GM19438 (cell line): ENCODE data around the gene DSTN.

Experiments used
- ATAC-seq: cut with Tn5 transposase; IDR thresholded peaks from one replicate; pipeline ENCODE4 v1.9.1; 2021; ENCODE audit warnings: low read depth; ENCODE audit not compliant: unreplicated experiment

DSTN gene

DNA sequence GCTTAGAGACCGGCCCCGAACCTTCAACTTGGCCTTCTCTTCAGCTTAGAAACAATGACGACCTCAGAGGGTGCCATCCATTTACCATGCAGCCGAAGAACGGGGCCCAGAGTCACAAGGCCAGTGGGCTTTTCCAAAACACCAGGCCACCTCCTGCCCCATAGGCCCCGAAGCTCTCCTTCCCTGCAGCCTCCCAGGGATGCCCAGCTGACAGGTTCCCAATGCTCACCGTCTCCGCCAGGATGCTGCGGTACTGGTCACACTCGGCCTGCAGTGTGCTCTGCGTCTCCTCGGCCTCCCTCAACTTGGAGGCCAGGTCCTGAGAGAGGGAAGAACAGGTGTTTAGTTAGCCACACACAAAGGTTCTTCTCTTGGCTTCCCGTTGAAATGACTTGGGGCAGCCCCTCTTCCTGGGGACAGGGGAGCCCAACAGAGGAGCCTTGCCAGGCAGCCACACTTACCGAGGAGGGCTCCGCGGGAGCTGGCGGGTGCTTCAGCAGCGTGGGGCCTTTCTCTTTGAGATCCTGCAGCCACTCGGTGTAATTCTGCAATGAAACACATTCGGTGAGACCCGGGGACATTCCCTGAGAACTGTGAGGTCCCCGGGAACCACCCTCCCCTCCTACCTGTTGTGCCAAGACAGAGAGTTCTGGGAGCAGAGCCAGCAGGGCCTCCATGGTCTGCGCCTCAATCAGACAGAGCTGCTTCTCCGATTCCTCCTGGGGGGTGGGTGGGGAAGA is 51.5 kb downstream of the DSTN start:
- ATAC-seq = no peak

DNA sequence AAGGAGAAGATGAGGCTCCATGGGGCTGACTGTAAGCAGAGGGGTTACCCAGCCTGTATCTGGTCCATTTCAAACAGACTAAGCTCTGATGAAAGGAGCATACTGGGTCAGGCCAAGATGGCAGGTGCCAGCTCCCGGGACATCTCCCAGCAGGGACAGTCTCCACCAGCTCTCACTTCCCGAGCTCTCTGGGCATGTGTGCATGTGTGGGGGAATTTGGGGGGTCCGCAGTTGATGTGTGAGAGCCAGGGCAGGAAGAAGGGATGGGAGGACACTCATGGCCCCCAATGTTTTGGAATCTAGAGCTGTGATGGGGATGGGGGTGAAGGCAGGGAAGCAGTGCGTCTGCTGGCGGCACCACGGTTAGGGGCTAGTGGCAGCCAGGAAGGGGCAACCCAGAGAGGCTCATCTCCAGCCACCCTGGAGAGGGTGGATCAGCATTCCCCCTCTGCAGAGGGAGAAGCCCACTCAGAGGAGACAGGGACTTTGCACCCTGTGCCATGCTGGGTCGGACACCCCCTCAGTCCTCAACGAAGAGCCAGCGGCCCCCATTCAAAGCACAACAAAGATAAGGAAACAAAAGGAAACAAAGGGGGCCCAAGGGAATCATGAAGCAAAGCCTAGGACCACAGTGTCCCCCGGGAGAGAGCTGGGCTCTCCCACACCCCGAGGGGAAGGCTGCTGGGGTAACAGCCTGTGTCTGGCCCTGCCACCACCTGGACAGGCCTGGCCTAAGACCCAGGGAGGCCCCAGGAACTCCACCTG is 52.4 kb downstream of the DSTN start:
- ATAC-seq = no peak

DNA sequence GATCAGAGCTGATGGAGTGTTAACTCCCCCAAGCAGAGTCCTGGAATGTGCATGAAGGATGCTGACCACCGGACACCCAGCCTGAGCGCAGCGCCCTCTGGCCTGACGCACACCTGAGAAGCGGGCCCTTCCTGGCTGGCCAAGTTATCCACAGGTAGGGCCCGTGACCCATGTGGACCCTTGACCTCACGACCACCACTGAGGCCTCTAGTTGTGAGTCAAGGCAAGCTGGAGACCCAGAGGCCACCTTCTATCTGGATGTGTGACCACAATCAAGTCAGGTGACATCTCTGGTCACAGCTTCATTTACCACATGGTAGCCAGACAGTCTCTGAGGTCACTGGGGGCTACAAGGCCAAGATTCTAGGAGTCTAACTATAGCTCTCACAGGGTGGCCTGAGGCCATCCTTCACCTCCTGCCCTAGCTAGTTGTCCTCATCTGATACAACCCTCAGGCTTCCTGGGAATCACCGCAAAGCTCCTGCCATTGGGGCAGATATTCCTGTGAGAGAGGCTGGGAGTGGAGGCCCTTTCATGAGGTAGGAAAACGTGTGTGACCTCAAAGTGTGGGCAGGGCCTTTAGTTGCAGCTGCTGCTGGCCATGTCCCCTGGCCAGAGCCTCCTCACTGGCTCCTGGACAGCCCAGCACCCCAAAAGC is 53.1 kb downstream of the DSTN start:
- ATAC-seq = no peak

DNA sequence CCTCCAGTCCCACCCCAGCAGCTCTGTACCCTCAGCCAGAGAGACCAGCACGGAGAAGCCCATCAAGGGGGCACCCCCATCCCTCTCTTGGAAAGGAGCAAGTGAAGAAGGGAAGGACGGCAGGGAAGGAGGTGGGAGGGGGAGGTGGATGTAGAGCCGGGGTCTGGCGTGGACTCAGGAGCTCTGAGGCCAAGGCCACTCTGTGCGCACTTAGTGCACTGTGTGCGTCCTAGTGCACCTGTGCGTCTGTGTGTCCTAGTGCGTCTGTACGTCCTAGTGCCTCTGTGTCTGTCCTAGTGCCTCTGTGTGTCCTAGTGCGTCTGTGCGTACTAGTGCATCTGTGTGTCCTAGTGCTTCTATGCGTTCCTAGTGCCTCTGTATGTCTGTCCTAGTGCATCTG is 54.2 kb downstream of the DSTN start:
- no peak for ATAC-seq

DNA sequence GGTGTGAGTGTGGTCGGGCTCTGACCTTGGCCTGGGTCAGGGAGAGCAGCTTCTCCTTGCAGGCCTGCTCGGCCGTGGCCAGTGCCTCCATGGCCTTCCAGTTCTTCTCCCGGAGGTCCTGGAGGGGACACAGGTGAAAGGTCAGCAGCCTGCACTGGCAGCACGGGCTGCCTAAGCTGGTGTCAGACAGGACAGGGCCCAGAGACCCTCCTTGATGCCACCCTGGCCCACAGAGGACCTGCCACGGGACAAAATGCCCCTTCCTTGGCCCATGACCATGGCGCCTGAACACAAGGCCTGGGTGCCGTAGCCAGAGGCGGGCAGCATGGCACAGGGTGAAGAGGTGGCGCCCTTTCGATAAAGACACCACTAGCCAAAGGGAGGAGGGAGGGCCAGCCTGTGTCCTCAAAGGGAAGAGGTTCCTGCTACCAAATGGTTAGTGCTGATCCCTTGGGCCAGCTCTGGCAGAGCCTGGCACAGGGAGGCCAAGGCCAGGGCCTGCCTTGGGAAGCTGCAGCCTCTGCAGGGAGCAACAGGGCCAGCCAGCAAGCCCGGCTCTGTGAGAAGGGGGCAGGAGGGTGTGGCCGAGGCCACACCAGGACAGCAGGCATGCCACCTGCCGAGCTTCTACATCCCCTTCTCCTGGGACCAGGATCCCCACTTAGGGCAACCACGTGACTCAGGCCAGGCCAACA is 54.8 kb downstream of the DSTN start:
- no peak for ATAC-seq

DNA sequence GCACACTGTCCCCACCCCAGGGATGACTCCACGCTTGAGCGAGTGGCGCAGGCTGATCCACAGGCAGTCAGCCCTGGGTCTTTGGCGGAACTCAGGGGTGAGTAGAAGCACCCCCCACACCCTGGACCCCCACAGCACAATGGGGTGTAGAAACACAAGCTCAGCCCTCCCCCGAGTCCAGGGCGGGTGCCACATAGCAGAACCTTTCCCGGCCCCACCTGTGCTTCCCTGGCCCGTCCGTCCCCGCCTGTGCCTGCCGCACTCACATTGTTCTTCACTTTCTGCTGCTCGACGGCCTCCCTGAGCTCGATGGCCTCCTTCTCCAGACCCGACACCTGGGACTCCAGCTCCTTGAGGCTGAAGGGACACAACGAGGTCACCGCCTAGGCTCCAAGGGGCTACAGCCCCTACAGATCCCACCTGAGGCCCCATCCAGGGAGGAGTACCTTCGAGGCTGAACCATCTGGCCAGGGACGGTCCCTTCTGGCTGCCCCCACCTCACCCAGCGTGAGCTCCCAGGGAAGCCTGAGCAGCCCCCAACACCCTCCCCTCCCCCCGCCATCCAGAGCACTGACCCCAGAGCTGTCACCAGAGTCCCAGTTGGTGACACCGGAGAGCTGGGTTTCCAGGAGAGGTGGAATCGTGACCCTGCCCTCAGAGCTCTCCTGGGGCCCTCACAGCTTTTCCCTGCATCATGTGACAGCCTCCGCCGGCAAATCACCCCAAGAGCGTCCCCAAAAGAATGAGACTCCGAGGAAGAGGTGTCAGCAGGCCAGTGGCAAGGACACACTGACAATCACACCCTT is 55.6 kb downstream of the DSTN start:
- no peak for ATAC-seq

DNA sequence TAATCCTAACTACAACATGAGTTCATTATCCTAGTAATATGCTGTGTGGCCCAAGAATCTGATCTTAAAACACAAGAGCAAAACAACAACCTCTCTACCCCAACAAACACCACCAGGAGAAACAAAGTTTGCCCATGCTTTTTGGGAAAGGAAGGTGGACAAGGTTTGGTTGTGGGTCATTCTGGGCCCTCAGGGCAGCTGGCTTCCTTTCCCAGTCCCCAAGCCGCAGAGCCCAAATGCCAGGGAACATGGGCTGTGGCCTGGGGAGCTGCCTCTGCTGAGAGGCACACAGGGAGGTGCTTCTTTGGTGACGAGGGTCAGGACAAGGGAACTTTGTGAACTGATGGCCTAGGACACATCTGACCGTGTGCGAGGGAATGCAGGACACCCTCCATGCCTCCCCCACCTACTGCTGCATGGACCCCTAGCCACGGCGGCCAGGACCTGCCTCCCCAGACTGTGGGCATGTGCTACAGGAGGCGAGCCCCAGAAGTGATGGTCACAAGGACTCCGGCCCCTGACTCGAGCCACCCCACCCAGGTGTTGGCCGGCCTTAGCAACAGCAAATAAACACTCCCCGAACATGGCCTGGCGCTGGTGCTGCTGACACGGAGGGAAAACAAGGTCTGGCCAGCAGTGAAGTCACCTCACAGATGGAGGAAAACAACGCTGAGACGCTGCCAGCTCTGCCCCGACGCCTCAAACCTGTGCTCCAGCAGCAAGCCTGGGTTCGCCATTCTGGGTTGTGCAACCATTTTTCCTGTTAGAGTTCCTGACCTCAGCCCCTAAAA is 56.5 kb downstream of the DSTN start:
- no peak for ATAC-seq

DNA sequence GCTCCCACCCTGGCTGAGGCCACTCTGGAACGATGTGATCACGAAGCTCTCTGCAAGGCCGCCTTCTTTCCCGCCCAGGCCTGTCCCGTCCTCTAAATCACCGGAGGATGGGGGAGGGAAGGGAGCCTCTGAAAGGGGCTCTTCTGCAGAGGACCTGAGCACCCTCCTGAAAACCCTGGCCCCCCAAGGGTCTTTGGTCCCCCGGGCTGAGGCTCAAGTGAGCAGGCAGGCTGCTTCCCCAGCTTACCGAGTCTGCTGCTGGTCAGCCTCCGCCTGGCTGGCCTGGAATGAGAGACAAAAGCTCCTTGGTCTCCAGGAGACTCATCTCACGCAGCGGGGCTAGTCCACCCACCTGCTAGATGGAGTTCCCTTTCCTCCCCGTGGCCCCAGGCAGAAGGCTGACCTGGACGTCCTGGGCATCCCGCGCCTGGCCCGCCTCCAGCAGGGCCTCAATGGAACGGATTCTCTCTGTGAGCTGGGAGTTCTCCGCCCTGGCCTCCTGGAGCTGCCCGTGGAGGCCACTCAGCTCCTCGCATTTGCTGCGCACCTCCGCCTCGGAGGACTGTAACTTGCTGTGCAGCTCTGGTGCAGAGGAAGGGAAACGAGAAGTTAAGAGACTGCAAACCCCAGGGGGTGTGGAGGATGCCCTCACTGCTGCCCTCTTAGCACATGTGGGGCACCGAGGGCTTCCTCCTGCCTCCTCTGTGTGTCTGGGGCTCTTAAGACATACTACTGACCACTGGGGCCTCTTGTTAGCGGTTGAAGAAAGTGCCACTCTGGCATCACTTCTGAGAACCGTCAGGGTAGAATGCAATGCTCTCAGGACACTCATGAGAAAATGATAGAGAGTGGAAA is 57.5 kb downstream of the DSTN start:
- ATAC-seq = no peak

DNA sequence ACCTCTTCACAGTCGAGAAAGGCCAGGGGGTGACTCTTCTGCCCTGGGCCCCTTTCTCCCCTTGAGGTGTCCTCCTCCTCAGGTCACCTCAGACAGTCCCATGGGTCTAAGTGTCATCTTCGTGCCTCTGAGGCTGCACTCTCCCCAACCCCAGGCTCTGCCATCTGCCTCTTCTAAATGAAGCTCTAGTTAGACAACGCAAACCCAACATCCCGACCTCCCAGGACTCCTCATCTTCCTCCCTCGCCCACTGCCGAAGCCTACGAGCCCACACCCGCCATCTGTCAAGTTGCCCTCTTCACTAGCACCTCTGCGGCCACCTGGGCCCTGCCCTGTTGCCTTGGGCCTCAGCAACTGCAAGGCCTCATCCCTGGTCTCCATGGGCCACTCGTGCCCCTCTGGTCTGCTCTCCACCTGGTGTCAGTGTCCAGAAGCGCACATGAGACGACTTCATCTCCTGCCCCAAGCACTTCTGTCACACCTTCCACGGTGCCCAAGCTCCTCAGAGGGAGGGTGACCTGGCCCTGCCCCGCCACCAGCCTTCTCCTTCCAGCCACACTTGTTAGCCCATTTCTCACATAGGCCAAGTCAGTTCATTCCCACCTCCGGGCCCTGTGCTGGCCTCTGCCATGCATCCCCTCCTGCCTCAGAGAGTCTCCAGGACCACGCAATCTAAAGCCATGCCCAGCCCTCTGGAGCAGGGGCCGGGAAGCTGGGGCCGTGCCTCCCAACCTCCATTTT is 58.4 kb downstream of the DSTN start:
- no peak for ATAC-seq

DNA sequence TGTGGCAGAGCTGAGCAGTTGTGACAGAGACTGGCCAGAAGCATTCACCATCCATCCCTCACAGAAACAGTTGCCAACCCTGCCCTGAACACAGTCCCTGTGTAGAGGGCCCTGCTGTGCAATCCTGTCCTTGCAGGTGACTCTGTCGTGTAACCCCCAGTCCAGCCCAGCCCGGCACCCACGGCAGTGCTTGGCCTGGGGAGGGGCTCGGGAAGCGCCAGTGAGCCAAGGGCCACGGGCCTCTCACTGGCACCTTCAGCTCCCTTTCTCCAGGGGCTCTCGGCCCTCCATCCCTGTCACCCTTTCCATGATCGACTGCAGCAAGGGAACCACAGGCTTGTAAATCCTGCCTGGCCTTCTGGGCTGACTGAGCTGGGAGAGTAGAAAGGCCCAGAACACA is 59.1 kb downstream of the DSTN start:
- ATAC-seq = no peak

DNA sequence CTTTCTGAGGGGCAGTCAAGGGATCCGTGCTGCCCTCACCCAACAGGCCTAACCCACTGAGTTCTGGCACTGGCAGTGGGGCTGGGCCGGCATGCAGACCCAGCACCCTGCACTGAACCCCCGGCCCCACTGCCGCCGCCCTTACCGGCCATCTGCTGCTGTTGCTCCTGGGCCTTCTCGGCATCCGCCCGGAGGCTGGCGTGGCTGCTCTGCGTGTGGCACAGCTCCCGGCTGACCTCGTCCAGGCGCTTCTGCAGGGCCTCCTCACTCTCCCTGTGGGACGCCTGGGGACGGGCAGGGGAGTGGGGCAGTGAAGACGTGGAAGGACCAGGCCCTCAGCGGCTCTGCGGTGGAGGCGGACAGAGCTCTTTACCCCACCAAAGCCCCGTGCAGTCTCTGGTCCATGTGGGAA is 59.8 kb downstream of the DSTN start:
- no peak for ATAC-seq

DNA sequence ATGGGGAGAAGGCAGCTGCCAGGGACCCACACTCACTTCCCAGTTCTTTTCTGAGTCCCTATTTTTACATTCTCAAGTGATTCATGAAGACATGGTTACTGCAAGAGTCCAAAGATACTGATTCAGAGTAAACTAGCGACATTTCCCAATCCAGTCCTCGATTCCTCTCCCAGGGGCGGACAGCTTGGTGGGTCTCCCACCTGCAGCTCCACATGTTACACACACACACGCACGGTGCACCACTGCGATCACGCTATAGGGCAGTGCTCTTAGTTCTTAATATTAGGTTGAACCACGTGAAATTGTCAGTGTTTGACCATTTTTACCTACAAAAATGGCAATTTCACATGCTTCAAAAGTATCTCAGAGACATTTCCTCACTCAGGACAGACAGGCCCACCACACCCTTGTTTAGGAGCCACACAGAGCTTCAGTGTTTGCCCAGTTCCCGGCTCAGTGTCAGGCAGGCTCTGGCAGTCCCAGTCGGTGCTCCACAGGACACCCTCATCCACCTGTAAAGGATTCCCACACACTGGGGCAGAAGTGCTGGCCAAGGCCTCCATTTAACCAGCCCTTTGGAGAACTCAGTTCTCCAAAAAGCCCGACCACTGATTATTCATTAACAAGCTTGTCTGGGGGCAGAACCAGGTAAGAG is 60.4 kb downstream of the DSTN start:
- ATAC-seq = no peak

DNA sequence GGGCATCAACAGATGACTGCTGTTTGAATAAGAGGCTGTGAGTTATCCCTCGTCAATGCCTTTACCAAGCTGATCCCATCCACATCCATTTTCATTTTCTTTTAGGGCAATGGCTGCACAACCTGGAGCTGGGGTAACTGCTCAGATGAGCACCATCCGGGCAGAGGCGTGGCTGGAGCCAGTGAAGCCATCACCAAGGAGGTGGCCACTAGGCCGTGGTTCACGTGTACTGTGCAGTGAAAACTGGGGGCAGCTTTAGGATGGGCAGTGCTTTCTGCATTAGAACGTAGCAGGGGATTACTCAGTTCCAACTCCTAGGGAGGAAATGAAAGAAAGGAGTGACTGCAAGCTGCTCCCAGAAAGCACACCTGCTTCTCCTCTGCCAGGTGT is 60.9 kb downstream of the DSTN start:
- no peak for ATAC-seq

DNA sequence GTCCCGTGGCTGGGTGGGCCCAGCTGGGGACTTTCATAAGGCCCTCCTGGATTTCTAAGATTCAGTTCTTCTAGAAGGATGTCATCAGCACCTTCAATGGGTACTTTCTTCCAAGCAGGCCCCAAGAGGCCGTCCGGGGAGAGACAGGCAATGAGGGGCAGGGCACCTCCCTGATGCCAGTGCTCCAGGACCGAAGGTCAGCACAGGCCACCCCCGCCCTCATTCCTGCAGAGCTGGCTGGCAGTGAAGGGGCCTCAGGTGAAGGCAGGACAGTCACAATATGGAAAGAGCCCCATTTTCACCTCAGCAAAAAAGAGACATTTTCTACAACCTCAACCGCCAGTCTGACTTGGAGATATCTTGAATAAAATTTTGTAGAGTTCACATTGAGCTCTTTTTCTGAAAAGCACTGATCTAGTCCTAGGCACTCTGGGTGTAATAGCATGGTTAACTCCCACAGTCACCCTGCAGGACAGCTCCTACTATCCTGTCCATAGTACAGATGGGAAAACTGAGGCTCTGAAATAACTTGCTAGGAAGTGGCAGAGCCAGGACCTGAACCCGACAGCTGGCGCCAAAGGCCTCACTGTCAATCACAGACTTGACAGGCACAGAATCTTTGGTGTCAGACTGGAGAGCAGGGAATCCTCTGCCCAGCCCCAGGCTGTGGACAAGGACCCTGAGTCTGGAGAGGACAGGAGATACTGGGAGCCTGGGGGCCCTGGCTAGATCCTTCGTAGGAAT is 61.9 kb downstream of the DSTN start:
- no peak for ATAC-seq

DNA sequence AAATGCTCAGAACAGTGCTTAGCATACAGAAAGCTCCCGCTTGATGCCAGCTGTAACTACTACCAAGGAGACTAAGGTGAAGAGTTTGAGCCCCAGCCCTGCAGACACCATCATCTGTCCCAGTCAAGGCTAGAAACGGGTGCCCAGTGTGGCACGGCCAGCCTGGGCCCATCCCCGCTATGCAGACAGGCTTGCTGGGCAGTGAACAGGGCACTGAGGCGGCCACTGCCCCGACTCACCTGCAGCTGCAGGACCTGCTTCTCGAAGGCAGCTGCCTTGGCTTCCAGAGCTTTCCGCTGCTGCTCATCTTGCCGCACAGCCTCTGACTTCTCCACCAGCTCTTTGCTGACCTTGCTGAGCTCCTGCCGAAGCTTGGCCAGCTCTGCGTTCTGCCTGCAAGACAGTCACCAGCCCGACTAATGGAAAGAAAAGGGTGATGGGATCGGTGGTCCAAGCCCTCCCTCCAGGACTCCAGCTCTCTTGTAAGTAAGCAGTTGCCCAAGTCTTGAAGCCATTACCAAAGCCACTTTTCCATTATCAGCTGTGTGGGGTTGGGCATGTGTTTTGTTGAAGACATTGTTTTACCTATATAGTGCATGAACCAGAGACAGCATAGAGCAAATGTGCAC is 63.5 kb downstream of the DSTN start:
- no peak for ATAC-seq

DNA sequence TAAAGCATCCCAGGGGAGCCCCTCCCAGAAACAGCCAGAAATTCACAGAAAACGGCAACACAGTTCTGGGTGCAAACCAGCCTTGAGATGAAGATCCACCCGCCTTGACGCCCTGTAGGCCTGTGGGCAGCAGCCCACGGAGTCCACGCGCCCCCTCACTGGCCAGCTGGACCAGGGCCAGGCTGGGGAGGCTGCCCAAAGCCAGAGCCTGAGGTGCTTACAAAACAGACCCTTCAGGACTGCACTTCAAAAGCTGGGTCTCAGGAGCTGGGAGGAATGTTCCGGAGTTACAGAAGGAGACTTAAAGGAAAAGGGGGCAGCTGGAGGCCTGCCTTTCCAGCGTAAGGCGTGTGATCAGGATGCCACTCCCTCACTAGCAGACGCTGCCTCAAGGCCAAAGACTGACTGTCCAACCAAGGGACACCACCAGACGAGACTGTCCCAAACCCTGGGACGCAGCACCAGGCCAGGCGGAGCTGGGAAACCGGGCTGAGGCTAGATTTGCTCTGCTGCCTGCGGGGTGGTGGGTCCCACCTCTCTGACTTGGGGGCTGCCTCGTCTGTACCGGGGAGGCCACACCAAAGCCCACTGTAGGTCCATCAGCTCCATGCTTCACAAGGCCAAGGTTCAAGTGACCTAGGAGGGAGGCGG is 64.1 kb downstream of the DSTN start:
- no peak for ATAC-seq
